HG03066 (cell line): ENCODE measurements around the gene LUZP1.

ENCODE experiments used
- ATAC-seq: cut with Tn5 transposase; IDR thresholded peaks from one replicate; pipeline ENCODE4 v1.9.1; 2021; ENCODE audit warnings: low read depth; ENCODE audit not compliant: unreplicated experiment

LUZP1 gene

DNA sequence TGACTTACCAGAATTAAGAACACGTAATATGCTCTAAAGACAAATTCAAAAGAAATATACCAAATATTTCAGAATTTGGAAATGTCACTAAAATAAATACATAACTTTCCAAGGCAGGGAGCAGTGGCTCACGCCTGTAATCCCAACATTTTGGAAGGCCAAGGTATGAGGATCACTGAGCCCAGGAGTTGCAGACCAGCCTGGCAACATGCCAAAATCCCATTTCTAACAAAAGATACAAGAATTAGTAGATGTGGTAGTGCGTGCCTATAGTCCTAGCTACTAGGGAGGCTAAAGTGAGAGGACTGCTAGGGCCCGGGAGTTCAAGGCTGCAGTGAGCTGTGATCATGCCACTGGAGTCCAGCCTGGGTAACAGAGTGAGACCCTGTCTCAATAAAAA, 11.7 kb downstream of the LUZP1 start:
- no peak for ATAC-seq

DNA sequence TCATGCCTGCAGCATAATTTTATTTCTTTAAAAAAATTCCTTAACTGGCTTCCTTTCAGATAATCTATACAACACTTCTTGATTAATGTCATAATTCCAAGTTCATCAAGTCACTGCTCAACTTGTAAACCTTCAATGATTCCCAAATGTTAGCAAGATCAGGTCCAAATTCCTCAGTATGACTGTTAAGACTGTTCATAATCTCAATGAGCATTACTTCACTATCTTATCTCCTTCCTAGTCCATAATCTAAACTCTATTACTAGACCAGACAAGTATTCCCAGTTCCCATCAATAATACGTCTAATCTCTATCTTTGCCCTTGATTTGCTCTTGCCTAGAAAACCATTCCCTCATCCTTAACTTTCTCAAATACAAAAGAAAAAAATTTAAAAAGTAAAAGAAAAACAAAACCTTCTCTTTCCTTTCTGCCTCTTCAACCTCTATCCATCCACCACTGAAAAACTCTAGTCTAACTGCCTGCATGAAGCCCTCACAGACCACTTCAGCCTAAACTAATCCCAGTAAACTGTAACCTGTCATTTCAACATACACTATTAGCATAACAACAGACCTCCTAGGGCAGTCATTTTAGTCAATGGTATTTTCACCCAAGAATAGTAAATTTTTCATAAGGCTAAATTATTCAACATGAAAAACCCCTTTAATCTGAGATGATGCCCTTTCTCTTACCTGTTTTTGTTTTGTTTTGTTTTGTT, 15.5 kb downstream of the LUZP1 start:
- ATAC-seq, result no peak

DNA sequence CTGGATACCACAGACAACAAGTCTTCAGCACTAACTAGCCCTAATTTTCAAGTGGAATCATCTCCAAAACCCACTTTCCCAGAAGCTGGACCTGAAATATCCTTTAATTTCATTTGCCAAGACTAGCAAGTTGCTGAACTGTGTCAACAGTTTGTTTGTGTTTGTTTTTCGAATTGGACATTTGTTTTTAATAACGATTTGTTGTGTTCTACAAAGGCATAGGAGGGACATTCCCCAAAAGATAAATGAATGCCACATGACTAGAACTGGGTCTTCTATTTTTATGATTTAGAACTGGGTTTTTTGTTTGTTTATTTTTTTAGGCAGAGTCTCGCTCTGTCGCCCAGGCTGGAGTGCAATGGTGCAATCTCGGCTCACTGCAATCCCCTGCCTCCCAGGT, 17.9 kb downstream of the LUZP1 start:
- ATAC-seq, result no peak

DNA sequence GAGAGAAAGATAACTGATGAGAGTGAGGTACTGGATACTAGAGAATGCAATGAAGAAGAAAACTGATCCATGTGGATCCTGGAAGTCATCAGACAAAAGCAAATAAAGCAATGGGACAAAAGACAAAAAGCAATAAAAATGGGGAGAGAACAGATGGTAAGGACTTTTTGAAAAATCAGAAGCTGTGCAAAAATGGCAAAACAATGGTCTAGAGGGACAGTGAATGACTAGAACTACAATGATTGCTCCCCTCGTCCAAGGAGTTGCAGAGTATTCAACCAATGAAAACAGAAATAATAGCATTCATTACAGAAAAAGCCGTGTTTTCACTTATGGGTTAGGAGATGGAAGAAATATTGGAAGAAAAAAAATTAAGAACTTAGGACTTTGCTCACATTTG, 18.5 kb downstream of the LUZP1 start:
- no peak for ATAC-seq

DNA sequence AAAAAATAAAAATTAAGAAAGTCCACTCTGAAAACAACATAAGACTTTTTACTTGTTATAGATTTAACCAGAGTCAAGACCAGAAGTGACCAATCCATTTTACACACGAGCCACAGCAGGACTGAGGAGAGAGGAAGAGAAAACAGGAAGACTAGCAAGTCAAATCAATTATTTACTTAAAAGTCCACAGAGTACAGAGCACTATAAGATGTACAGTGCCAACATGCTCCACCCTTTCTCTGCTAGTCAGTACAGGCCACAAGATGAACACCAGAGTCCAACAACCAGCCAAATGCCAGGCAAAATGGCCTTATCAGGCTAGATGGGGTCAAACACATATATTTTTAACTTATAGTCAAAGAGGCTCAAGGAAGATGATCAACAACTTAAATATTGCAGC, 19.5 kb downstream of the LUZP1 start:
- ATAC-seq, result no peak

DNA sequence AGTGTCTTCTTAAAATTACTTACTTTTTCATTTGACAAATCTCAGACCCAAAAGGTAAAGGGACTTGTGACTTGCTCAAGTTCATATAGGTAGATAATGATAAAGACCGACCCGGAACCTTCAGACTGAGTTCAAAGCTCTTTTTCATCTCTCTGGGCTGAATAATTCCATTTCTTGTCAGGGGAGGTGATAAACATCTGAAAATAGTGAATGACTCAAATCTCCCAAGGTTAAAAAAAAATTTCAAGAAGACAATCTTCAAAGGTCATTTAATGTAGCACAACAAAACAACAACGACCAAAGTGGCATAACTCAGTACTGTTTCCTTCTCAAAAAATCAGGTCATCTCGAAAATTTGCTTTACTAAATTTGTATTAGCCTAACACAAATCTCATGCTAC, 20.6 kb downstream of the LUZP1 start:
- no peak for ATAC-seq

DNA sequence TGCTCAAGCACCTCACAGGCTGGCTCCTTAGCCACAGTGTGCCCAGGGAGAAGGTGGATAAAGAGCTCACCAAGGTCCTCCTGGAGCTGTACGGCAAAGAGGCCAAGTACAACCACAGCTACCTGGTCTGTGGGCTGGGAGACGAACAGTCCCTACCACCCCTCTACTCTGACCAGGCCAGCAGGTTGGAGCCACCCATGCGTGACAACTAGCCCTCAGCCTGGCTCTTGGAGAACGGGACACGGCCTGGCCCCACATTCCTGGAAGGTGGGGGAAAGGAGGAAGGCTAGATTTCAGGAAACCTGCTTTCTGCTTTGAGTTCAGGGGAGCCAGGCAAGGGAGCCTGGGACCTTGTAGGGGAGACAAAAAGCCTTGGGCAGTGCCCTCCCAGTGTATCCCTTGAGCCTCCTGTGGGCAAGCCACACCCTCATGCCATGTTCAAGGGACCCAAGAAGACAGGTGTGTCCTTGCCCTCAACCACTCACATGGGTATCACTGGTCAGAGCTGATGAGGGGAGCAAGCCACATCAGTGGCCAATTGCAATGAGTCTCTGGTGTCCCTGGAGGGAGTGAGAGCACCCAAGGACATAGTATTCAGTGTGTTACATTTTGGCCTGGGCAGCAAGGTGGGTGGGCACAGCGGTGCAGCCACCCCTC, 27.6 kb downstream of the LUZP1 start:
- no peak for ATAC-seq

DNA sequence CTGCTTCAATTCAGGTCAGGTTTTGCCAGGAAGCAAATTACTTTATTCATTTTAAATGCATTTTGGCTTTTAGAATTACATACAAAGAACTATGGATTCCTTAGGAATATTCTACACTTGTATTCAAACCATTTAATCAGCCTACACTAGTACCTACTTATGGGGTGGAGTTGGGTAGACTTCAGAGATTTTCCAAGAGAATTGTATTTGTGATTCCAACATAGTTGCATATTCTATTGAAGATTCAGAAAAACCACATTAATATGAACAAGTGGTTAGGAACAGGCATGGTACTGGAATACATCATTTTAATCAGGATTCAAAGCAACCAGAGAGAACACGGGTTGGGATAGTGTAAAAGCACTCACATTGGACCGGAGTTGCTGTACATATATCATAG, 33.4 kb downstream of the LUZP1 start:
- no peak for ATAC-seq

DNA sequence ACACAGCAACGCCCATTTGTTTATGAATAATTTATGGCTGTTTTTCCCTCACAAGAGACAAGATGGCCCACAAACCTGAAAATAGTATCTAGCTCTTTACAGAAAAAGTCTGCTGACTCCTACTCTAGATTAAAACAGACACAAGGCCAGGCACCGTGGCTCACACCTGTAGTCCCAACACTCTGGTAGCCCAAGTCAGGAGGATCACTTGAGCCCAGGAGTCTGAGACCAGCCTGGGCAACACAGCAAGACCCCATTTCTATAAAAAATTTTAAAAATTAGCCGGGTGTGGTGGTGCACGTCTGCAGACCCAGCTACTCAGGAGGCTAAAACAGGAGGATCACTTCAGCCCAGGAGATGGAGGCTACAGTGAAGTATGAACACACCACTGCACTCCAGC, 34.6 kb downstream of the LUZP1 start:
- no peak for ATAC-seq

DNA sequence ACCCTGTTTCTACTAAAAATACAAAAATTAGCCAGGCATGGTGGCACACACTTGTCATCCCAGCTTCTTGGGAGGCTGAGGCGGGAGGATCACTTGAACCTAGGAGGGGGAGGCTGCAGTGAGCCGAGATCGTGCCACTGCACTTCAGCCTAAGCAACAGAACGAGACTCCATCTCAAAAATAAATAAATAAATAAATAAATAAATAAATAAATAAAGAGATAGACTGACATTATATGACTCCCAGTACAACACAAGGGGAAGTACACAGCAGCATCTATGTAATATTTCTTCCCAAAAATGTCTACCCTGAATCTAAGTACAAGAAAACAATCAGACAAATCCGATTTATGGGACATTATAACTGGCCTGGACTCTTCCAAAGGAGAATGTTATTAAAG, 35.1 kb downstream of the LUZP1 start:
- no peak for ATAC-seq

DNA sequence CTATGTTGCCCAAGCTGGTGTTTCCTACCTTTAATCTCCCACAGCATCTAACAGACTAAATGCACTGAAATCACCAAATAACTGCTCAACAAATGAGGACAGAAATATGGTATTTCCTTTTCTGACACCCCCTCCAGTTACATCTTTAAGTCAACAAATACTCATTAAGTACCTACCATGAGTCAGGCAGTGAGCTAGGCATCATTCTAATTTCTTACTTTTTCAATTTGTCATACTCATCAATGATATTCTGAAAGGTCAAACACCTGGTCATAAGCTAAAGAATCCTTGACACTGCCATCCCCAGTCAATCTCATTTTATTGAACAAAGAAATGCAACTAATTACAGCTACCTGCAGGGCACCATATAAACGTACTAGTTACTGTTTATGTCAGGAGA, 36.6 kb downstream of the LUZP1 start:
- no peak for ATAC-seq

DNA sequence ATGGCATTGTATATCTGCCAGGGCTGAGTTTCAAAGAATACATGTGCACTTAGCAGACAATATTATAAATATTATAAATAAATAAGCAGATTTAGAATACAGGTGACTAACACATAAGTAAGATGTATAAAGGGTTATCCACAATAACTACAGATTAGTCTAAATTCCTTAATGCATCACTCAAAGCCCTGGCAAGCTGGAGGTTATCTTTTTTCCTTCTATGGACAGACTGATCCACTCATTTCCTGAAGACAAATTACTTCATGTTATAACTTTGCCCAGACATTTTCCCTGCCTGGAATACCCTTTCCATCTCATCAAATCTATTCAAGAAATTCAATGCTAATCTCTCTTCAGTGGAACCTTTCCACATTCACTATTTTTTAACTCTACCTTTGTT, 38.8 kb downstream of the LUZP1 start:
- no peak for ATAC-seq

DNA sequence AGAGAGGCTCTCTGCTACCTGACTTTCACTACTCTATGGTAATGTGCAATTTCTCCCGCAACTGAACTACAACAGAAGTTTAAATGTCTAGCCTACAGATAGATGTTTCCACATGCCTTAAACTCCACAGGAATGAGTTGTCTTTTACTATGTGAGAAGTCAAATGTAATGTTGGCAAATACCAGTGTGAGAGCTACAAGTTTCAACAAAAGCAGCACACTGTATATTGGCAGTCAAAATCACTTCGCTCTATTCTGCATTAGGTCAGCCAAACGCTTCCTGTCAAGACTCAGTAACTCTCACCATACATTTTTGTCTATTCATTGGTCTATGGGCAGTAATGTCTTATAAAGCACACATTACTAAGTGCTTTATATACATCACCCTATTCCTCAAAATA, 41.9 kb downstream of the LUZP1 start:
- ATAC-seq, result no peak

DNA sequence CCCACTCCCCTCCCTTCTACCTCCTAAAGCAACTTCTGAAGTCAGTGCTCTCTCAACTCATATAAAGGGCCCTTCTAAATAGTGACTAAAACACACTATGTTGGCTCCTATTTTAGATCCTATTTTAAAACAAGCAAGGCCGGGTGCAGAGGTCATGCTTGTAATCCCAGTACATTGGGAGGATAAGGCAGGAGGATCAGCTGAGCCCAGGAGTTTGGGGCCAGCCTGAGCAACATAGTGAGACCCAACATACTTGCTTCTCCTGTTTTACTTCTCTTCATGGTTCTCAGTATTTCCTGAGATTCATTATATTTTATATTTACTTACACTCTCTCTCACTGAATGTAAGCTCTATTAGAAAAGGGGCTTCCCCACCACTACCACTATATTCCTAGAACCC, 42.5 kb downstream of the LUZP1 start:
- no peak for ATAC-seq

DNA sequence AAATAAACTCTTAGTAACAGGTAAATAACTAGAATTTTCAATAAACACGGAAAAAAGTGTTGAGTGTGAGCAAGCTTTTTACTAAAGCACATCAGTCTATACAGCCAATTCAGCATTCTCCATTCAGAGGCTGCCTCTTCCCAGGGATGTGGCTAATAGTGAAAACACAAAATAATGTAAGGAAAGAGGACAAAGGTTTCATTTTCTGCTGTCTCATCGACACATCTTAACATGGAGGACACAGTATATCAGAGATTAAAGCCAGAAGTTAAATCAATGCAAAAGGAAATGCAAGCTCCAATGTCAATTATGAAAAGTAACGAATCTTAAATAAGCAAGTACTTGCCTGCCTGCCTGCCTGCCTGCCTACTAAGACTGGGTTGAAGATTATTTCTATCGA, 43.2 kb downstream of the LUZP1 start:
- ATAC-seq, result no peak

DNA sequence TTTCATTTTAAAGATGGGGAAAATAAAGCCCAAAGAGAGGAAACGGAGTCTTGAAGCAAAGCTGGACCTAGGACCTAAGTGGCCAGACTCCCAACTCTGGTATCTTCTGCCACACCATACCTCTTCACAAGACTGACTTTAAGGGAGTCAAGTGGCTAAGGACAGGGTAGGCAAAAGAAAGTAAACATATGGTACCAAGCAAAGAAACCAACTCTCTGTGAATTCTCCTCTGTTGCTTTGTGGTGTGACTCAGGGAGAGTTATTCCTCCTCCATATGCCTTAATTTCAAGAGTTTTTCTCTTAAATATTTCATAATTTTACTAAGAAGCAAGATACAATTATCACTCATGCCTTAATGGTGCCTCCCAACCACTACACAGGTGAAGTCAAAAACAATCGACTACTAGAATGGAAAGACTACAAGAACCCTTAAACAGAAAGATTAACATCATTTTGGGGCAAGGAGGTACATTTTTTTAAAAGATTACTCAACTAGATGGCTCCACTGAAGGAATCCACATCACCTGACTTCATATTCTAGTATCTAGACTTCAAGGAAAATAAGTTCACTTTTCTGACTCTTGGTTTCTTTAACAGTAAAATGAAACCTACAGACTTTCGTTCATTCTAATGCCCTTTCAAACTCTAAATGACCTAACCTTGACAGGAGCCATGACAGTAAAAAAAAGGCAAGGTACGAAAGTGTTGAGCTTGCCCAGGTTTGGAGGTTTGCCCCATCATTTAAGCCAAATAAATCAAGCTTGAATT, 44.2 kb downstream of the LUZP1 start:
- no peak for ATAC-seq

DNA sequence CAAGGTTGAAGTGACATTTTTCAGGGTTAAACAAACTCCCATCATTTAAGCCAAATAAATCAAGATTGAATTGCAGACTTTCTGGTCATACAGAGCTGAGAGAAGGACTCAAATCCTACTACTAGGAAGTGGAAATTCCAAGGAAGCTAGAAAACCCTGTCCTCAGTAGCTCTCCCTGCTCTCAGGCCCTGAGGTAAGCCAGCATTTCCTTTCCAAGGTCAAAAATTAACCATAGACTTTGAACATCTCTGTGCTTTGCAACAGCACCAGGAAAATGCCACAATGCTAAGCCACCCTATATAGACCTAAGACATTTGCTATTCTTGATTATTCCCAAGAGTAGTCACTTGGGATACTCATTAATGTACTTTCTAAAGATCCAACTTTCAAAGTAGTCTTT, 45.1 kb downstream of the LUZP1 start:
- no peak for ATAC-seq

DNA sequence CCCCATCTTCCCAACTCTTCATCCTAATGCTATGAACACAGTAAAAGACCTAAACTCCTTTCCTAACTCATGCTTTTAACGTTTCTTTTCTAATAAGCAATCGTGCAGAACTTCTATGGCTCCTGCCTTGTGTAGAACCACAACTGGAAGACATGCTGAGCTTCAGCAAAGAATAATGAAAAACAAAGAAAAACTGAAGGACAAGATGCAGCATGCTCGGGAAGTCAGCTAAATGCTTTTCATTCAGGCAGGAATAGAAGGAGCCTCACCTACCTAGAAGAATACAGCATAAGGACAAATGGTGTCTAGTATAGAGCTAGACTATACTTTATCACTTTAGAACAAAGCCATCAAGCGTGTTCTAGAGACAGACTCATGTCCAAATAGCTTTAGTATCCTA, 45.9 kb downstream of the LUZP1 start:
- ATAC-seq, result no peak

DNA sequence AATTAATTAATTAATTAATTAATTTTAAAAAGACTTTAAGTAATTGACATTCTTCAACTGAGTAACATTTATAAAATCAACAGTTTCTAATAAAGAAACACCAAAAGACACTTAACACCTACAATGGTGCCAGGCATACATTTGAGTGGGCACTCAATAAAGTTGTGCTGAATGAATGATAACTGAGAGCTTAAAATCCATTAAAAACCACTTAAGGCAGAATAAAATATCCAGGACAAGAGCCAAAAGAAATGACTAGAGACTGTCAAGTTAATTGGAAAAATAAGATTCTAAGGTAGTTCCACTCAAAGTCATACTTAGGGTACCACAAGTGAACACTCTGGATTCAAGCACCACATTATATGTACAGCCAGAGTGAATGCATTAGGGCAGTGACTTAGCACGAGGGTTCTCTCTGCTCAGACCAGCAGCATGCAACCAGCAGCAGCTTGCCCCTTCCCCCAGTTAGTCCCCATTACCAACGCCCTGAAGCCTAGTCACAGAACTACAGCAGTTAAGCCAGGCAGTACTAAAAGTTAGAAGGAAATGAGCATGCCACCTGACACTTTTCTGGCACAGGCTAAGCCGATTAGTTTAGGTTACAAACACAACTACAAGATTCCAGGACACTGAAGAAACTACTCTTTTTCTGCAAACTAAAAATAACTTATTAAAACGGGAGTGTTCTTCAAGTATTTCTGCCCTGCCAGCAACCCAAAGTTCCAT, 46.5 kb downstream of the LUZP1 start:
- no peak for ATAC-seq

DNA sequence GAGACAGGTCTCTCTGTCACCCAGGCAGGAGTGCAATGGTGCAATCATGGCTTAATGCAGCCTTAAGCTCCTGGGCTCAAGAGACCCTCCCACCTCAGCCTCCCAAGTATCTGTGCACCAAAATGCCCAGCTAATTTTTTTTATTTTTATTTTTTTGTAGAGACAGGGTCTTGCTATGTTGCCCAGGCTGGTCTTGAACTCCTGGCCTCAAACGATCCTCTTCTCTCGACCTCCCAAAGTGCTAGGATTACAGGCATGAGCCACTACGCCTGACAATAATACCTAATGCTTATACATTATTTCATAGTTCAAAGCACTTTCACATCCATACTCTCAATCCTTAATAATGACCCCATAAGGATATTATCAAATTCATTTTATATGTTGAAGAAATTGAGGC, 48.3 kb downstream of the LUZP1 start:
- ATAC-seq, result no peak
